Caco-2 (cell line): ENCODE measurements around the gene GPR39. TPM values are rescaled to one million over a fixed set of nuclear protein-coding genes. Genes with fewer than 3 reads are reported as not detected.

Source experiments
- BruUV-seq: library from RNA; stranded (reverse); fragments of 400-500 nt; replicated peaks from 2 replicates; lab custom pipeline; 2021; lab: Mats Ljungman, UMichigan
- CTCF ChIA-PET: fragments of 300-600 bp; sonication (Branson Sonifier 250); formaldehyde crosslinking; loops from one replicate; lab custom pipeline; 2022; ENCODE audit warnings: antibody characterized with exemption; lab: Charles Lee
- POLR2A ChIA-PET: fragments of 300-600 bp; sonication (Branson Sonifier 250); formaldehyde crosslinking; loops from one replicate; lab custom pipeline; 2022; ENCODE audit warnings: antibody characterized with exemption; lab: Charles Lee
- DNase-seq, 2 experiments: peaks; one replicate each; pipeline versions ENCODE4 v3.0.0 to v3.0.0-alpha.2; 2020 to 2022
- H3K27me3 ChIP-seq: replicated peaks from 2 replicates; pipeline ENCODE4 v1.6.0; 2011; ENCODE audit warnings: low read length; ENCODE audit not compliant: control insufficient read depth, insufficient read depth
- H3K36me3 ChIP-seq: 2 replicates; pipeline ENCODE4 v1.5.1; 2011; ENCODE audit warnings: low read length; ENCODE audit not compliant: control insufficient read depth, insufficient read depth
- H3K4me1 ChIP-seq: fragments of 250-450 bp; sonication (Bioruptor Pico); 2 replicates; pipeline ENCODE4 v1.5.1; 2020; ENCODE audit warnings: mild to moderate bottlenecking
- H3K4me3 ChIP-seq: 2 replicates; pipeline ENCODE4 v1.5.1; 2011; ENCODE audit warnings: low read depth, mild to moderate bottlenecking, control low read depth, low read length
- H3K9me3 ChIP-seq: fragments of 250-450 bp; sonication (Bioruptor Pico); 2 replicates; pipeline ENCODE4 v1.5.1; 2020; ENCODE audit warnings: mild to moderate bottlenecking, moderate library complexity
- H3K27ac Mint-ChIP-seq: one replicate; pipeline ENCODE4 v1.8.0; 2022; ENCODE audit warnings: mixed read lengths; ENCODE audit not compliant: unreplicated experiment
- H3K27me3 Mint-ChIP-seq: one replicate; pipeline ENCODE4 v1.8.0; 2022; ENCODE audit warnings: mixed read lengths; ENCODE audit not compliant: insufficient read depth, unreplicated experiment
- H3K36me3 Mint-ChIP-seq: one replicate; pipeline ENCODE4 v1.8.0; 2022; ENCODE audit warnings: mild to moderate bottlenecking, mixed read lengths; ENCODE audit not compliant: insufficient read depth, unreplicated experiment
- H3K4me1 Mint-ChIP-seq: one replicate; pipeline ENCODE4 v1.8.0; 2022; ENCODE audit warnings: low read depth, mixed read lengths; ENCODE audit not compliant: unreplicated experiment
- H3K4me3 Mint-ChIP-seq: one replicate; pipeline ENCODE4 v1.8.0; 2022; ENCODE audit warnings: mild to moderate bottlenecking, moderate library complexity, mixed read lengths; ENCODE audit not compliant: unreplicated experiment
- H3K9me3 Mint-ChIP-seq: one replicate; pipeline ENCODE4 v1.8.0; 2022; ENCODE audit warnings: mixed read lengths; ENCODE audit not compliant: unreplicated experiment
- intact Hi-C: fragments of 100-400 bp; cut with micrococcal nuclease; formaldehyde crosslinking; loops from one replicate; pipeline ENCODE4 v1.10.0; 2022; ENCODE audit not compliant: unreplicated experiment
- total RNA-seq: library from RNA; stranded (reverse); gene quantifications from 2 replicates; pipeline ENCODE4 v1.2.3, GENCODE V29; 2022
- TF ChIP-seq, protein P1 (sequence below), 2 experiments: fragments of 200-600 bp in 1 of 2; IDR thresholded peaks; 1 replicate in 1 of 2; 2 replicates in 1 of 2; pipeline versions ENCODE4 v1.5.1 to v1.8.0; 2011 to 2022; ENCODE audit warnings: antibody characterized with exemption in 1 of 2, control low read depth in 1 of 2, inconsistent platforms in 1 of 2, low read depth in 1 of 2, low read length in 1 of 2, mild to moderate bottlenecking in 1 of 2, moderate library complexity in 1 of 2; ENCODE audit not compliant: insufficient read depth in 1 of 2, severe bottlenecking in 1 of 2, unreplicated experiment in 1 of 2

GPR39 gene
- total RNA-seq, 1 experiment from 2014 or later, result 26.8 TPM

DNA sequence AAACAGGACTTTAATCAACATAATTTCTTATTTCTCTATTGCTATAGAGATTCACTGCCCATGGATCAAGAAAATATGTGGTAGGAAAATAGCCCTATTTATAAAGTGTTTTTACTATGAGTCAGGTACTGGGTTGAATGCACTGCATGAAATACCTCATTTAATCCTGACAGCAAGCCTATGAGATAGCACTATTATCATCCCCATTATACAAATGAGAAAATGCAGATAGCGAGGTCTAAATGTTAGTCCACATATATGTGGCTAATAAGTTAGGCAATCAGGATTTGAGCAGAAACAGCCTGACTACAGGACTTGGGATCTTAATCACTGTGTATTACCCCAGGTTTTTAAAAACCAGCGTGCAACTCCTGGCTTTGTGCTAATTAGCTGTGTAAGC is 261.9 kb downstream of the GPR39 start:
- H3K9me3 Mint-ChIP-seq, result no peaks in the 10 kb centered on the region
- intact Hi-C loops, result loop anchor here (10.0 kb wide), 1 partner anchor 116 kb away; no protein-coding TSS in a partner anchor
- Histone ChIP-seq H3K4me3 (no peak overlapping the region), H3K4me1 (peaks cover 5% of the 10 kb centered on the region; the same call in 1 of the 2 replicates), H3K9me3 (no peaks in the 10 kb centered on the region), H3K27me3 (no peaks in the 10 kb centered on the region), H3K36me3 (no peaks in the 10 kb centered on the region)
- POLR2A ChIA-PET, result no interaction called here
- H3K4me1 Mint-ChIP-seq, result no peaks in the 10 kb centered on the region
- no peak for DNase-seq
- H3K27me3 Mint-ChIP-seq, result peaks cover 5% of the 10 kb centered on the region
- H3K36me3 Mint-ChIP-seq, result no peaks in the 10 kb centered on the region
- CTCF ChIA-PET, result no interaction called here
- TF ChIP-seq, protein P1, sequence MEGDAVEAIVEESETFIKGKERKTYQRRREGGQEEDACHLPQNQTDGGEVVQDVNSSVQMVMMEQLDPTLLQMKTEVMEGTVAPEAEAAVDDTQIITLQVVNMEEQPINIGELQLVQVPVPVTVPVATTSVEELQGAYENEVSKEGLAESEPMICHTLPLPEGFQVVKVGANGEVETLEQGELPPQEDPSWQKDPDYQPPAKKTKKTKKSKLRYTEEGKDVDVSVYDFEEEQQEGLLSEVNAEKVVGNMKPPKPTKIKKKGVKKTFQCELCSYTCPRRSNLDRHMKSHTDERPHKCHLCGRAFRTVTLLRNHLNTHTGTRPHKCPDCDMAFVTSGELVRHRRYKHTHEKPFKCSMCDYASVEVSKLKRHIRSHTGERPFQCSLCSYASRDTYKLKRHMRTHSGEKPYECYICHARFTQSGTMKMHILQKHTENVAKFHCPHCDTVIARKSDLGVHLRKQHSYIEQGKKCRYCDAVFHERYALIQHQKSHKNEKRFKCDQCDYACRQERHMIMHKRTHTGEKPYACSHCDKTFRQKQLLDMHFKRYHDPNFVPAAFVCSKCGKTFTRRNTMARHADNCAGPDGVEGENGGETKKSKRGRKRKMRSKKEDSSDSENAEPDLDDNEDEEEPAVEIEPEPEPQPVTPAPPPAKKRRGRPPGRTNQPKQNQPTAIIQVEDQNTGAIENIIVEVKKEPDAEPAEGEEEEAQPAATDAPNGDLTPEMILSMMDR (IDR thresholded peaks at IDR 0.05; ENCODE audit: insufficient read depth in 1 of 2, low read depth in 1 of 2, low read length in 1 of 2, severe bottlenecking in 1 of 2, unreplicated experiment in 1 of 2), result no peak
- no peak overlapping the region for H3K4me3 Mint-ChIP-seq
- BruUV-seq, result no TSS peak
- H3K27ac Mint-ChIP-seq, result no peak overlapping the region

DNA sequence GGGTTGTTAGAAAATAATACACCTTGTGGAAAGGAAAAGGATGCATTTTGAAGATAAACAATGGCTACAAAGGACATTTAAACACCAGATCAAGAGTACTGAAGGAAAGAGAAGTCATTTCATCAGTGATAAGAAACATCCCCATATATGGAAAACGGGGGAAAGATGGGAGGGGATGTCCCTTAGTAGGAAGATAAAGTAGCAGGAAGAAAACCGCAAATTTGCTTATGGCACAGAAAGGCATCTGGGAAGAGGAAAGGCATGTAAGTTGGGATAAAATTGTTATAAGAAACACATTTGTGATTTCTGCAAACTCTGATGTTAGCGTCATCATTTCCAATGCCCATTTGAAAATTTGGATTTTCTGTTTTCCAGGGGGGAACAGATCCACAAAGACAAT is 263.9 kb downstream of the GPR39 start:
- TF ChIP-seq, protein P1 (IDR thresholded peaks at IDR 0.05; ENCODE audit: insufficient read depth in 1 of 2, low read depth in 1 of 2, low read length in 1 of 2, severe bottlenecking in 1 of 2, unreplicated experiment in 1 of 2), result no peak
- Histone ChIP-seq H3K4me3 (no peak overlapping the region), H3K27me3 (no peaks in the 10 kb centered on the region), H3K36me3 (no peaks in the 10 kb centered on the region), H3K4me1 (peaks cover 5% of the 10 kb centered on the region; the same call in 1 of the 2 replicates), H3K9me3 (no peaks in the 10 kb centered on the region)
- H3K27me3 Mint-ChIP-seq, result peaks cover 5% of the 10 kb centered on the region
- ChIA-PET POLR2A (no interaction called here), CTCF (no interaction called here)
- DNase-seq, result no peak
- no peaks in the 10 kb centered on the region for H3K9me3 Mint-ChIP-seq
- intact Hi-C loops, result no loop called here
- no peaks in the 10 kb centered on the region for H3K4me1 Mint-ChIP-seq
- H3K4me3 Mint-ChIP-seq, result no peak overlapping the region
- H3K36me3 Mint-ChIP-seq, result no peaks in the 10 kb centered on the region
- no peak overlapping the region for H3K27ac Mint-ChIP-seq
- no TSS peak for BruUV-seq

DNA sequence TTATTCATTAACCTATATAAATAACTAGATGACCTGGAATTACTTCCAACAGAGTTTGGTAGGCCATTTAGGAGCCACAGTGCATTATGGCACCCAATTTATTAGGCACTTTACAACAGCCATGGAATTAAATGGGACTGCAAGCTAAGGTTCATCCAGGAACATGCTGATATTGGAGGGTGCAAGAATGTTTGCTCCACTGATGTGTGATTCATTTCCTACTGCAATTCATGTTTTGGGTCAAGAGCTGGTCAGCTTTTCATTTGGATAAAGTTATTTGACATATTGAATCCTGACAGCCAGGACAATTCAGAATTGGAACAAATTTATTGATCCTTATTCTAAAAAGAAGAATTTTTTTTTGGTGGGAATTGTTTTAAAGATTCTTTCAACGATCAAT is 265.2 kb downstream of the GPR39 start:
- no TSS peak for BruUV-seq
- intact Hi-C loops, result no loop called here
- H3K36me3 ChIP-seq, result no peaks in the 10 kb centered on the region
- peaks cover 2% of the 10 kb centered on the region; the same call in 1 of the 2 replicates for H3K4me1 ChIP-seq
- no peak overlapping the region for H3K4me3 Mint-ChIP-seq
- no peak overlapping the region for H3K4me3 ChIP-seq
- POLR2A ChIA-PET, result no interaction called here
- CTCF ChIA-PET, result no interaction called here
- DNase-seq, result no peak
- H3K27me3 ChIP-seq, result no peaks in the 10 kb centered on the region
- no peaks in the 10 kb centered on the region for H3K36me3 Mint-ChIP-seq
- TF ChIP-seq, protein P1 (IDR thresholded peaks at IDR 0.05; ENCODE audit: insufficient read depth in 1 of 2, low read depth in 1 of 2, low read length in 1 of 2, severe bottlenecking in 1 of 2, unreplicated experiment in 1 of 2), result no peak
- H3K27ac Mint-ChIP-seq, result no peak overlapping the region
- no peaks in the 10 kb centered on the region for H3K9me3 Mint-ChIP-seq
- no peaks in the 10 kb centered on the region for H3K9me3 ChIP-seq
- no peaks in the 10 kb centered on the region for H3K4me1 Mint-ChIP-seq
- peaks cover 5% of the 10 kb centered on the region for H3K27me3 Mint-ChIP-seq
